DOHH2 (cell line): ENCODE measurements around the gene TTC28.

ENCODE experiments used
- H3F3A ChIP-seq: fragments of 200-600 bp; sonication (generic), shearing (Covaris generic); 2 replicates; pipeline ENCODE4 v1.6.0; 2016; ENCODE audit warnings: antibody characterized with exemption, mild to moderate bottlenecking; ENCODE audit not compliant: control insufficient read depth, insufficient read depth
- H3K27ac ChIP-seq: fragments of 200-600 bp; sonication (generic); 2 replicates; pipeline ENCODE4 v1.5.1; 2014; ENCODE audit warnings: low read depth, mild to moderate bottlenecking, low read length, moderate library complexity
- H3K27me3 ChIP-seq: fragments of 200-600 bp; sonication (generic); 2 replicates; pipeline ENCODE4 v1.6.1; 2014; ENCODE audit warnings: mild to moderate bottlenecking, low read length, mixed read lengths; ENCODE audit not compliant: control insufficient read depth
- H3K36me3 ChIP-seq: fragments of 200-600 bp; sonication (generic); 2 replicates; pipeline ENCODE4 v1.6.1; 2014; ENCODE audit warnings: mild to moderate bottlenecking, low read length, moderate library complexity, mixed read lengths; ENCODE audit not compliant: control insufficient read depth
- H3K4me1 ChIP-seq: fragments of 200-600 bp; sonication (generic); 2 replicates; pipeline ENCODE4 v1.6.1; 2014; ENCODE audit warnings: mild to moderate bottlenecking, low read length, mixed read lengths; ENCODE audit not compliant: control insufficient read depth
- H3K4me2 ChIP-seq: fragments of 200-600 bp; sonication (generic); 2 replicates; pipeline ENCODE4 v1.6.0; 2014; ENCODE audit warnings: mild to moderate bottlenecking, low read length, moderate library complexity
- H3K4me3 ChIP-seq: fragments of 200-600 bp; sonication (generic); 2 replicates; pipeline ENCODE4 v1.5.1; 2014; ENCODE audit warnings: mild to moderate bottlenecking, low read length, mixed read lengths
- H3K79me2 ChIP-seq: fragments of 200-600 bp; sonication (generic); 2 replicates; pipeline ENCODE4 v1.6.1; 2014; ENCODE audit warnings: mild to moderate bottlenecking, low read length, mixed read lengths; ENCODE audit not compliant: control insufficient read depth
- H3K9me2 ChIP-seq: fragments of 200-600 bp; sonication (generic); replicated peaks from 2 replicates; pipeline ENCODE4 v1.6.1; 2014; ENCODE audit warnings: mild to moderate bottlenecking, low read length, mixed read lengths; ENCODE audit not compliant: control insufficient read depth
- H3K9me3 ChIP-seq: fragments of 200-600 bp; sonication (generic); 2 replicates; pipeline ENCODE4 v1.6.1; 2014; ENCODE audit warnings: antibody characterized with exemption, low read length, mixed read lengths; ENCODE audit not compliant: control insufficient read depth, insufficient read depth
- H4K20me1 ChIP-seq: fragments of 200-600 bp; sonication (generic); 2 replicates; pipeline ENCODE4 v1.6.0; 2014; ENCODE audit warnings: low read depth, mild to moderate bottlenecking, antibody characterized with exemption, low read length, moderate library complexity; ENCODE audit not compliant: control insufficient read depth, insufficient read depth
- CTCF ChIP-seq: fragments of 200-600 bp; sonication (generic); IDR thresholded peaks from one replicate; pipeline ENCODE4 v1.5.1; 2014; ENCODE audit warnings: antibody characterized with exemption, mild to moderate bottlenecking, low read depth, low read length; ENCODE audit not compliant: poor library complexity, severe bottlenecking
- EZH2phosphoT487 ChIP-seq: fragments of 200-600 bp; sonication (generic); IDR thresholded peaks from 2 replicates; pipeline ENCODE4 v1.6.1; 2017; ENCODE audit warnings: borderline replicate concordance, mild to moderate bottlenecking, antibody characterized with exemption, low read length, moderate library complexity, mixed read lengths

The TTC28 gene

GRCh38 chr22:27982106-27982505 lies 697.5 kb downstream of the TTC28 start:
- Histone ChIP-seq H3K9me2 (no peaks in the 10 kb centered on the region), H4K20me1 (no peaks in the 10 kb centered on the region), H3F3A (no peaks in the 10 kb centered on the region), H3K4me1 (no peaks in the 10 kb centered on the region), H3K79me2 (no peaks in the 10 kb centered on the region), H3K4me2 (no peak overlapping the region), H3K9me3 (no peaks in the 10 kb centered on the region), H3K36me3 (no peaks in the 10 kb centered on the region), H3K27ac (no peak overlapping the region), H3K4me3 (no peak overlapping the region), H3K27me3 (no peaks in the 10 kb centered on the region)
- TF ChIP-seq EZH2phosphoT487 (no peak), CTCF (no peak)

GRCh38 chr22:27980424-27981148 lies 699.1 kb downstream of the TTC28 start:
- H3K9me3 ChIP-seq = no peaks in the 10 kb centered on the region
- TF ChIP-seq CTCF (no peak), EZH2phosphoT487 (no peak)

GRCh38 chr22:27978802-27979201 lies 700.8 kb downstream of the TTC28 start:
- no peaks in the 10 kb centered on the region for H3K79me2 ChIP-seq
- H3K27ac ChIP-seq = no peak overlapping the region
- H4K20me1 ChIP-seq = no peaks in the 10 kb centered on the region
- H3K9me3 ChIP-seq = no peaks in the 10 kb centered on the region
- no peaks in the 10 kb centered on the region for H3F3A ChIP-seq
- H3K4me3 ChIP-seq = no peak overlapping the region
- TF ChIP-seq EZH2phosphoT487 (no peak), CTCF (no peak)
- no peaks in the 10 kb centered on the region for H3K4me1 ChIP-seq
- no peaks in the 10 kb centered on the region for H3K36me3 ChIP-seq
- H3K9me2 ChIP-seq = no peaks in the 10 kb centered on the region
- H3K27me3 ChIP-seq = no peaks in the 10 kb centered on the region
- H3K4me2 ChIP-seq = no peak overlapping the region

More at GRCh38 chr22:27980424-27981148, 699.1 kb downstream of the TTC28 start:
- Histone ChIP-seq H3K27me3 (no peaks in the 10 kb centered on the region), H3K4me1 (no peaks in the 10 kb centered on the region), H3K4me2 (no peak overlapping the region), H3K79me2 (no peaks in the 10 kb centered on the region), H3K36me3 (no peaks in the 10 kb centered on the region), H3K27ac (no peak overlapping the region), H3K9me2 (no peaks in the 10 kb centered on the region), H3F3A (no peaks in the 10 kb centered on the region), H3K4me3 (no peak overlapping the region), H4K20me1 (no peaks in the 10 kb centered on the region)
